HepG2 (cell line): ENCODE results near the gene IL26. TPM values are rescaled to one million over a fixed set of nuclear protein-coding genes. Genes with fewer than 3 reads are reported as not detected.

Experiments
- ATAC-seq: fragments of 200-7000 bp; cut with Tn5 transposase; 3 replicates; pipeline ENCODE4 v1.9.1; 2020; ENCODE audit warnings: mild to moderate bottlenecking, moderate library complexity
- BruUV-seq: library from RNA; stranded (reverse); fragments of 400-500 nt; replicated peaks from 2 replicates; lab custom pipeline; 2021; lab: Mats Ljungman, UMichigan
- CTCF ChIA-PET: fragments of 300-600 bp; formaldehyde crosslinking; extraction: SDS; loops from one replicate; lab custom pipeline; 2021; ENCODE audit warnings: low total read pairs, inconsistent platforms, low intra/inter-chr PET ratio; lab: Yijun Ruan, JAX
- POLR2A ChIA-PET: fragments of 350-600 bp; sonication (Branson Sonifier 250); formaldehyde crosslinking; loops from one replicate; lab custom pipeline; 2020; ENCODE audit warnings: antibody characterized with exemption, inconsistent platforms; lab: Yijun Ruan, JAX
- DNase-seq: peaks from one replicate; pipeline ENCODE4 v3.0.0-alpha.2; 2015; ENCODE audit warnings: low spot score
- FAIRE-seq: peaks from 3 replicates; lab custom pipeline; 2011; peaks lifted over from hg19 to GRCh38; lab: Jason Lieb, UNC
- H2AFZ ChIP-seq: one replicate; pipeline ENCODE4 v1.6.1; 2011; ENCODE audit warnings: low read length, inconsistent platforms
- H3K27ac ChIP-seq: fragments of 300-600 bp; 3 replicates; pipeline ENCODE4 v1.8.0; 2011; ENCODE audit warnings: mixed run types, mild to moderate bottlenecking, mixed read lengths, low read length, inconsistent platforms; ENCODE audit not compliant: insufficient read depth; ENCODE audit errors: extremely low read length
- H3K27me3 ChIP-seq, 2 experiments: fragments of 200-600 bp in 1 of 2; 2 replicates in 1 of 2; 3 replicates in 1 of 2; pipeline versions ENCODE4 v1.6.0 to v1.8.0; 2011; ENCODE audit warnings: low read length in 2 of 2, mild to moderate bottlenecking in 2 of 2, moderate library complexity in 2 of 2, inconsistent platforms in 1 of 2; ENCODE audit not compliant: insufficient read depth in 2 of 2, control insufficient read depth in 1 of 2
- H3K36me3 ChIP-seq, 2 experiments: fragments of 200-600 bp in 1 of 2; replicated peaks in 1 of 2; 2 replicates in 1 of 2; 3 replicates in 1 of 2; pipeline versions ENCODE4 v1.5.1 to v1.8.0; 2011; ENCODE audit warnings: low read length in 2 of 2, inconsistent platforms in 1 of 2; ENCODE audit not compliant: insufficient read depth in 2 of 2, control insufficient read depth in 1 of 2
- H3K4me1 ChIP-seq: 2 replicates; pipeline ENCODE4 v1.5.1; 2012; ENCODE audit warnings: low read length, inconsistent platforms; ENCODE audit not compliant: insufficient read depth
- H3K4me2 ChIP-seq: 2 replicates; pipeline ENCODE4 v1.6.0; 2011; ENCODE audit warnings: low read depth, low read length, inconsistent platforms
- H3K4me3 ChIP-seq, 3 experiments: fragments of 200-600 bp in 1 of 3; sonication (generic), shearing (Covaris generic) in 1 of 3; replicated peaks in 1 of 3; 2 replicates each; pipeline ENCODE4 v1.5.1; 2011 to 2016; ENCODE audit warnings: low read length in 3 of 3, inconsistent platforms in 2 of 3, low read depth in 2 of 3, mild to moderate bottlenecking in 2 of 3, control low read depth in 1 of 3, mixed read lengths in 1 of 3; ENCODE audit not compliant: insufficient read depth in 1 of 3
- H3K79me2 ChIP-seq: one replicate; pipeline ENCODE4 v1.6.1; 2011; ENCODE audit warnings: low read length, inconsistent platforms; ENCODE audit not compliant: insufficient read depth
- H3K9ac ChIP-seq: 2 replicates; pipeline ENCODE4 v1.6.0; 2011; ENCODE audit warnings: mild to moderate bottlenecking, low read depth, low read length, inconsistent platforms; ENCODE audit not compliant: insufficient read depth
- H3K9me3 ChIP-seq: 2 replicates; pipeline ENCODE4 v1.5.1; 2012; ENCODE audit warnings: mild to moderate bottlenecking, low read length
- H4K20me1 ChIP-seq: 2 replicates; pipeline ENCODE4 v1.6.0; 2011; ENCODE audit warnings: inconsistent platforms, mild to moderate bottlenecking, low read length, moderate library complexity; ENCODE audit not compliant: insufficient read depth
- ASH2L ChIP-seq: fragments of 300-600, 200-600 bp; sonication (generic); IDR thresholded peaks from 2 replicates; pipeline ENCODE4 v1.7.0; 2017; ENCODE audit warnings: low read depth, mild to moderate bottlenecking, moderate library complexity, mixed read lengths, low read length; ENCODE audit not compliant: insufficient read length
- CREM ChIP-seq, 2 experiments: sonication (generic) in 1 of 2; formaldehyde crosslinking in 1 of 2; IDR thresholded peaks; 2 replicates each; pipeline versions ENCODE4 v1.4.0 to v1.6.1; 2016 to 2020; ENCODE audit warnings: antibody characterized with exemption in 1 of 2, mild to moderate bottlenecking in 1 of 2, missing genetic modification reagents in 1 of 2
- MEIS2 ChIP-seq: sonication (generic); formaldehyde crosslinking; IDR thresholded peaks from 2 replicates; pipeline ENCODE4 v1.9.0; 2021; ENCODE audit warnings: mild to moderate bottlenecking, missing genetic modification reagents
- NBN ChIP-seq: fragments of 450-650 bp; conservative IDR thresholded peaks from 2 replicates; pipeline ENCODE4 v1.6.1; 2017
- RARA ChIP-seq: IDR thresholded peaks from 2 replicates; pipeline ENCODE4 v1.6.1; 2016; ENCODE audit warnings: missing genetic modification reagents, missing compliant biosample characterization
- TOE1 ChIP-seq: sonication (generic); formaldehyde crosslinking; IDR thresholded peaks from 2 replicates; pipeline ENCODE4 v1.4.0; 2020; ENCODE audit warnings: mild to moderate bottlenecking, missing genetic modification reagents
- ZFP82 ChIP-seq: sonication (generic); formaldehyde crosslinking; IDR thresholded peaks from 2 replicates; pipeline ENCODE4 v1.5.1; 2020; ENCODE audit warnings: mild to moderate bottlenecking, missing genetic modification reagents, borderline replicate concordance
- ZNF264 ChIP-seq: sonication (generic); formaldehyde crosslinking; IDR thresholded peaks from 2 replicates; pipeline ENCODE4 v1.4.0; 2020; ENCODE audit warnings: missing genetic modification reagents
- ZNF567 ChIP-seq: sonication (generic); formaldehyde crosslinking; IDR thresholded peaks from 2 replicates; pipeline ENCODE4 v1.8.1; 2023; ENCODE audit warnings: mild to moderate bottlenecking, missing genetic modification reagents, borderline replicate concordance
- ZNF724P ChIP-seq: sonication (generic); formaldehyde crosslinking; IDR thresholded peaks from 2 replicates; pipeline ENCODE4 v1.8.0; 2022; ENCODE audit warnings: missing genetic modification reagents, borderline replicate concordance
- WGBS: methylation state at CpG from one replicate; pipeline ENCODE4 v1.1.6; 2017; ENCODE audit warnings: low lambda C conversion rate; 5-methylcytosine and 5-hydroxymethylcytosine counted together
- in situ Hi-C: cut with HindIII; loops from 2 replicates; pipeline ENCODE4 v1.10.0; 2017; ENCODE audit warnings: low pct_unique_long_range_greater_than_20kb; ENCODE audit not compliant: extremely low pct_ligation_motif_present
- intact Hi-C: fragments of 100-400 bp; cut with micrococcal nuclease; formaldehyde crosslinking; loops from one replicate; pipeline ENCODE4 v1.10.0; 2022; ENCODE audit not compliant: unreplicated experiment
- polyA plus RNA-seq, 8 experiments: library from polyadenylated mRNA; depleted of rRNA in 3 of 8; stranded (reverse) in 7 of 8; unstranded in 1 of 8; fragments of >200 nt; fragmentation: Illumina TruSeq in 4 of 8; extraction: Trizol in 4 of 8; gene quantifications; 2 replicates each; pipeline versions ENCODE4 v1.2.1 to v1.2.3, GENCODE V29; 2011 to 2016; ENCODE audit warnings: low read depth in 4 of 8, missing spikeins in 1 of 8, mixed read lengths in 1 of 8; ENCODE audit not compliant: insufficient read depth in 1 of 8
- total RNA-seq, 5 experiments: library from RNA; depleted of rRNA; stranded (reverse); fragments of >200 nt; fragmentation: Illumina TruSeq; extraction: Trizol; gene quantifications; 2 replicates each; pipeline ENCODE4 v1.2.3, GENCODE V29; 2016; ENCODE audit warnings: low read depth in 1 of 5
- TF ChIP-seq, protein P1 (sequence below): sonication (generic); formaldehyde crosslinking; IDR thresholded peaks from one replicate; pipeline ENCODE4 v1.5.1; 2020; ENCODE audit warnings: mild to moderate bottlenecking, missing genetic modification reagents; ENCODE audit errors: not compliant biosample characterization

The IL26 gene
- total and polyA plus RNA-seq, 2 of the 13 experiments (the other 11 are each of a cell fraction or from before 2014, with no cell fraction given): not detected

DNA sequence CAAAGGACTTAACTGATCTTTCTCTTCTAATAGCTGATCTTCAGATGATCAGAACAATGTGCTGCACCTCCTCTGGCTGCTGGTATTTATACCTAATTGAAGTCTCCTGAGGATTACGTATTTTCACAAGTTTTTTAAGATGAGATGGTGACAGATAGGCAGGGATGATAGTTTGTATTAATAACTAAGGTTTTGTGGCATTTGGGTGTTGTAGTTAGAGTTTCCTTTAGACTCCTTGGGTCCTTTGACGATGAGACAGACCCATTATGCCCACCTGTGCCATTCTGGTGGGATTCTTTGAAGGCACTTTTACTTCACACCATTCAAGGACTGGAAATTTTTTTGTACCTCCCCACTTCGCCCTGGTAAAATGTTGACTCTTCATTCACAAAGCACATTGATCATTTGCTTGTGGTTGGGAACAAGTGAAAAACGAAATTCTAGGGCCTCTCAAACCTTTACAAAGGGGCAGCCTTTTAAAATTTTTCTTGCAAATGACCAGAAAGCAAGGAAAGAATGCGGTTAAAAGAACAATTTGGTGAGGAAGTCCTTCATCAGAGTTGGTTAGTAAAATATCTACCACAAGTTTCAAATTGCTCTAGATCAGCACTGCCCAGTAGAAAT lies 65.8 kb downstream of the IL26 start, which contains the start of gene IFNG:
IFNG (minus strand) TSS at position 60 of the 624 bp plus-strand sequence. CDS start 125 bp downstream, outside the sequence.
- ATAC-seq: no peak
- intact Hi-C loops: no loop called here
- CTCF ChIA-PET: no interaction called here
- TF ChIP-seq ZNF264 (CRISPR knock-in tag) (no peak), ZNF567 (CRISPR knock-in tag) (no peak), CREM (IDR thresholded peaks at IDR 0.05) (no peak), CREM (CRISPR knock-in tag; IDR thresholded peaks at IDR 0.05) (no peak), ZNF724P (CRISPR knock-in tag) (no peak), NBN (no peak), ZFP82 (CRISPR knock-in tag) (no peak), RARA (no peak), TOE1 (CRISPR knock-in tag) (no peak), MEIS2 (CRISPR knock-in tag) (no peak), ASH2L (no peak)
- TF ChIP-seq, protein P1, sequence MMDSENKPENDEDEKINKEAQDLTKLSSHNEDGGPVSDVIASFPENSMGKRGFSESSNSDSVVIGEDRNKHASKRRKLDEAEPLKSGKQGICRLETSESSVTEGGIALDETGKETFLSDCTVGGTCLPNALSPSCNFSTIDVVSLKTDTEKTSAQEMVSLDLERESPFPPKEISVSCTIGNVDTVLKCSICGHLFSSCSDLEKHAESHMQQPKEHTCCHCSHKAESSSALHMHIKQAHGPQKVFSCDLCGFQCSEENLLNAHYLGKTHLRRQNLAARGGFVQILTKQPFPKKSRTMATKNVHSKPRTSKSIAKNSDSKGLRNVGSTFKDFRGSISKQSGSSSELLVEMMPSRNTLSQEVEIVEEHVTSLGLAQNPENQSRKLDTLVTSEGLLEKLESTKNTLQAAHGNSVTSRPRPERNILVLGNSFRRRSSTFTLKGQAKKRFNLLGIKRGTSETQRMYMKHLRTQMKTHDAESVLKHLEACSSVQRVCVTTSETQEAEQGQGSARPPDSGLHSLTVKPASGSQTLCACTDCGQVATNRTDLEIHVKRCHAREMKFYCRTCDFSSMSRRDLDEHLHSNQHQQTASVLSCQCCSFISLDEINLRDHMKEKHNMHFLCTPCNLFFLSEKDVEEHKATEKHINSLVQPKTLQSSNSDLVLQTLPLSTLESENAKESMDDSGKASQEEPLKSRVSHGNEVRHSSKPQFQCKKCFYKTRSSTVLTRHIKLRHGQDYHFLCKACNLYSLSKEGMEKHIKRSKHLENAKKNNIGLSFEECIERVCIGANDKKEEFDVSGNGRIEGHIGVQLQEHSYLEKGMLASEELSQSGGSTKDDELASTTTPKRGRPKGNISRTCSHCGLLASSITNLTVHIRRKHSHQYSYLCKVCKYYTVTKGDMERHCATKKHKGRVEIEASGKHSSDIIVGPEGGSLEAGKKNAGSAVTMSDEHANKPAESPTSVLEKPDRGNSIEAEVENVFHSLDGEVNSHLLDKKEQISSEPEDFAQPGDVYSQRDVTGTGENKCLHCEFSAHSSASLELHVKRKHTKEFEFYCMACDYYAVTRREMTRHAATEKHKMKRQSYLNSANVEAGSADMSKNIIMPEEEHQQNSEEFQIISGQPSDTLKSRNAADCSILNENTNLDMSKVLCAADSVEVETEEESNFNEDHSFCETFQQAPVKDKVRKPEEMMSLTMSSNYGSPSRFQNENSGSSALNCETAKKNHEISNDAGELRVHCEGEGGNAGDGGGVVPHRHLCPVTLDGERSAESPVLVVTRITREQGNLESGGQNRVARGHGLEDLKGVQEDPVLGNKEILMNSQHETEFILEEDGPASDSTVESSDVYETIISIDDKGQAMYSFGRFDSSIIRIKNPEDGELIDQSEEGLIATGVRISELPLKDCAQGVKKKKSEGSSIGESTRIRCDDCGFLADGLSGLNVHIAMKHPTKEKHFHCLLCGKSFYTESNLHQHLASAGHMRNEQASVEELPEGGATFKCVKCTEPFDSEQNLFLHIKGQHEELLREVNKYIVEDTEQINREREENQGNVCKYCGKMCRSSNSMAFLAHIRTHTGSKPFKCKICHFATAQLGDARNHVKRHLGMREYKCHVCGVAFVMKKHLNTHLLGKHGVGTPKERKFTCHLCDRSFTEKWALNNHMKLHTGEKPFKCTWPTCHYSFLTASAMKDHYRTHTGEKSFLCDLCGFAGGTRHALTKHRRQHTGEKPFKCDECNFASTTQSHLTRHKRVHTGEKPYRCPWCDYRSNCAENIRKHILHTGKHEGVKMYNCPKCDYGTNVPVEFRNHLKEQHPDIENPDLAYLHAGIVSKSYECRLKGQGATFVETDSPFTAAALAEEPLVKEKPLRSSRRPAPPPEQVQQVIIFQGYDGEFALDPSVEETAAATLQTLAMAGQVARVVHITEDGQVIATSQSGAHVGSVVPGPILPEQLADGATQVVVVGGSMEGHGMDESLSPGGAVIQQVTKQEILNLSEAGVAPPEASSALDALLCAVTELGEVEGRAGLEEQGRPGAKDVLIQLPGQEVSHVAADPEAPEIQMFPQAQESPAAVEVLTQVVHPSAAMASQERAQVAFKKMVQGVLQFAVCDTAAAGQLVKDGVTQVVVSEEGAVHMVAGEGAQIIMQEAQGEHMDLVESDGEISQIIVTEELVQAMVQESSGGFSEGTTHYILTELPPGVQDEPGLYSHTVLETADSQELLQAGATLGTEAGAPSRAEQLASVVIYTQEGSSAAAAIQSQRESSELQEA (CRISPR knock-in tag): no peak

More for the DNA sequence above, 65.8 kb downstream of the IL26 start, which contains the start of gene IFNG:
- FAIRE-seq (no peak), DNase-seq (no peak)
- no peaks in the 10 kb centered on the region for H3K79me2 ChIP-seq
- no peak within 1 kb of the TSS for H3K4me3 ChIP-seq
- H4K20me1 ChIP-seq: no peaks in the 10 kb centered on the region
- BruUV-seq: no TSS peak
- in situ Hi-C loops: no loop called here
- no peaks in the 10 kb centered on the region for H3K4me1 ChIP-seq
- H3K36me3 ChIP-seq: no peaks in the 10 kb centered on the region
- POLR2A ChIA-PET: no interaction called here
- H3K27ac ChIP-seq: no peak within 1 kb of the TSS
- H3K4me2 ChIP-seq: no peak within 1 kb of the TSS
- no peaks in the 10 kb centered on the region for H3K27me3 ChIP-seq
- no peaks in the 10 kb centered on the region for H3K9me3 ChIP-seq
- no peak within 1 kb of the TSS for H3K9ac ChIP-seq
- 13% methylated on average over 5 of the region's 5 CpGs for whole genome bisulfite sequencing
- no peak within 1 kb of the TSS for H2AFZ ChIP-seq
